NCI-H774 (cell line): Measurements from ENCODE around the gene MT3.
"Not testable (repeated sequence)": the region's sequence is repeated elsewhere in the genome, so short reads cannot be mapped to it uniquely, and the experiment has no call there.

Source experiments
- DNase-seq: peaks from one replicate; lab custom pipeline; 2025; lab: John Stamatoyannopoulos, UW

MT3 gene

DNA sequence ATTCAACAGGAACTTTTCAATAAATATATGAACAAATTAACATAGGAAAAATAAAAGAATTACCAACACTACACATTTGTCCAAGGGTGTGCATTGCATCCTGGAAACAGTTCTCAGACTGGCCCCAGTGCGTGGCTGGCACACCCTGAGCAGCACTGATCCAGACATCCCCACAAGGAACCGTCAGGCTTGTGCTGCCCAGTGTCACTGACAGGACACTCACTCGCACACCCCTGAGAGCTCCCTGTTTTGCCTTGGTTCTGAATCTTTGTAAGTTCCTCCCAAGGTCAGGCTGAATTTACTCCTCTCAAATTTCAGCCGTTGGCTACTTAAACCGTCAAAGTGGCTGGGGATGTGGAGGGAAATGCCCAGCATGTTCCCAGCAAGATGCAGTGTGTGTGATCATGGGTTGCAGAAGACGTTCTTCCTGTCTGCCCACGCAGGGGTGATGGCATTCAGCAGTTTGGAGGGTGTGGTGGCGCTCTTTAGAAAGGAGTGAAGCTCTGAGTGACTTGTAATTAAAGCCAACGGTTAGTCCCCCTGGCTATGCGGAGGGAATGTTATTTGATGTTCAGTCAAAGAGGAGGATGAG, 20.8 kb downstream of the MT3 start:
- DNase-seq = no peak

- no peak for DNase-seq
Measured at GRCh38 chr16:56610609-56611111, 21.3 kb downstream of the MT3 start.

DNA sequence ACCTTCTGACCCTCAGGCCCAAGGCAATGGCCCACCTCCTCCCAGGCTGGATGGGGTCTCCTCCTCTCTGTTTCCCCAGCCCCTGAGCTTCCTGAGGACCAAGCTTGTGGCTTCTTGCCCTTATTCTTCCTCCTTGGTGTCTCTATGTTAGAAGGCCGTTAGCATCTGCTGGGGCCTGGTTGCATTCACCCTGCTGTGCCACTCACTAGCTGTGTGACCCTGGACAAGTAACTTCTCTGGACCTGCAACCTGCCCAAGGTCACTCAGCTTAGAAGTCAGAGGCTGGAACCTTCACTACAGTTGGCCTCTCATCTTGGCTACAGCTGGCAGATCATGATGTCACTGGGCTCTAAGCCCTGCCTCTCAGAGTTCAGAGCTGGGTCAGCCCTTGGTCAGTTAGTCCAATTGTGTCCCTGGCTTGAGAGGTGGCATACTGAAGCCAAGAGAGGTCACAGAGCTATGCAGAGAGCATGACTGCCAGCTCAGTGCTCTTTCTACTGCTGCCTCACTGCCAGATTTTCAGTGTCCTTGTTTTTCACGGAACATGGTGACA, 22.0 kb downstream of the MT3 start:
- no peak for DNase-seq

DNA sequence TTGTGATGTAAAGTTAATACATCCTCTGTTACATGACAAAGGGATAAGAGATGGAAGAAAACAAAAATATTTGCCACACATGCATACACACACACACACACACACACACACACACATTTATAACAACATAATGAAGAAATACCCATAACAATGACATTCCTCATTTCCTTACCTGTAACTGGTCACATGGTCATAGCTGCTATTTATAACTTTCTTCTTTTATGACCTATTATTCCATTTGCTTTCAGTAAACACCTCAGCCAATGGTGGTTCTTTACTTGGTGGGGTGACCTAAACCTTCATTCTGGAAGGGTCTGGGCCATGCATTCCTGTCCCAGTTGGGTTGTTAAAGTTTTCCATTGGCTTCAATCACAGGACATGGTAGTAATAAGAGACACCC, 24.4 kb downstream of the MT3 start:
- DNase-seq = no peak

DNA sequence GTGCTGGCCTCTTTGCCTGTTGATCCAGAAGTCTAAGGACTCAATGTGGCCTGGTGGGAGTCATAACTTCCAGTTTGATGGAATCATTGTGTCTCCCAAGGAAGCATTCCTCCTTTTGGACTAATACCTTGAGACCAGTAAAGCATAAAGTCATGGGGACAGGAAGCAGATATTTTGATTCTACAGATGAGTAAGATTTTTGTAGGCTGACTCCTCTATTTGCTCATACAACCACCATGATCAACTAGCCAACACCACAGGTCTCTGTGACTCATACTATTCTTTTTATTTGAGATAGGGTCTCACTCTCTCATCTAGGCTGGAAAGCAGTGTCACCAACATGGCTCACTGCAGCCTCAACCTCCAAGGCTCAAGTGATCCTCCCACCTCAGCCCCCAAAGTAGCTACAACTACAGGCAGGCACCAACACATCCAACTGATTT, 25.2 kb downstream of the MT3 start:
- no peak for DNase-seq

GRCh38 chr16:56615353-56615752, 26.0 kb downstream of the MT3 start:
- no peak for DNase-seq

GRCh38 chr16:56616608-56617211, 27.4 kb downstream of the MT3 start:
- DNase-seq = no peak

GRCh38 chr16:56617212-56618085, 28.1 kb downstream of the MT3 start:
- DNase-seq = no peak

DNA sequence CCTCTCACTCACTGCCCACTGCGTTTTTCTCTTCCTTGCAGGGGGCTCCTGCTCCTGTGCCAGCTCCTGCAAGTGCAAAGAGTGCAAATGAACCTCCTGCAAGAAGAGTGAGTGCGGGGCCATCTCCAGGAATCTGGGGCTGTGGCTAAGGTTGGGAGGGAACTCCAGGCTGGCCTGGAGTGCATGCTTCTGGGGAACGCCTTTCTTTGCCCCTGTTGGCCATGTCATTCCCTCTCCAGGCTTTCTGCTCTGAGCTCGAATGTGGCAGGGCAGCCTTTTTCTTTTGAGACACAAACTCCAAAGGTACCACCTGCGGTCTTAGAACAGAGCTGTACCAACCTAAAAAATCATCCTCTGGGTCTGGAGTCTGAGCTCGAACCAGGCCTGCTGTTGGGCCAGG, 28.8 kb downstream of the MT3 start:
- no peak for DNase-seq

DNA sequence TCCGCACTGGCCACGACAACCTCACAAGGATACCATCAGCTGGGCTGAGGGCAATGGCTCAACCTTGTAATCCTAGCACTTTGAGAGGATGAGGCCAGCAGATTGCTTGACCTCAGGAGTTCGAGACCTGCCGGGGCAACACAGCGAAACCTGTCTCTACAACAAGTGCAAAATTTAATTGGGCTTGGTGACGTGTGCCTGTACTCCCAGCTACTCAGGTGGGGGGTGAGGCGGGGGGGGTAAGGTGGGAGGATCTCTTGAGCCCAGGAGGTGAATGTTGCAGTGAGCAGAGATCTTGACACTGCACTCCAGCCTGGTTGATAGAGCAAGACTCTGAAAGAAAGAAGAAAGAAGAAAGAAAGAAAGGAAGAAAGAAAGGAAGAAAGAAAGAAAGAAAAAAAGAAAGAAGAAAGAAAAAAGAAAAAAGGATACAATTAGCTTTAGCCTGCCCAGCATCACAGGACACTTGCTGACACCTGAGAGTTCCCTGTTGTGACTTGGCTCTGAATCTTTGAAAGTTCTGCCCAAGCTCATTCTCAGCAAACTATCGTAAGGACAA, 31.1 kb downstream of the MT3 start:
- no peak for DNase-seq

GRCh38 chr16:56621665-56622445, 32.5 kb downstream of the MT3 start:
- not testable (repeated sequence) for DNase-seq

DNA sequence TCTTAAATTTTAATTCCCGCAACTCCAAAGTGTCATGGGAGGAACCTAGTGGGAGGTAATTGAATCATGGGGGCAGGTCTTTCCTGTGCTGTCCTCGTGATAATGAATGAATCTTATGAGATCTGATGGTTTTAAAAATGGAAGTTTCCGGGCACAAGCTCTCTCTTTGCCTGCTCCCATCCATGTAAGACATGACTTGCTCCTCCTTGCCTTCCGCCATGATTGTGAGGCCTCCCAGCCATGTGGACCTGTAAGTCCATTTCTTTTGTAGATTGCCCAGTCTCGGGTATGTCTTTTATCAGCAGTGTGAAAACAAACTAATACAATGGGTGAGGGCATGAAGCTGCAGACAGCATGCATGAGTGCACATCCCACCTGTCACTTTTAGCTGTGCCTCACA, 33.9 kb downstream of the MT3 start:
- not testable (repeated sequence) for DNase-seq

DNA sequence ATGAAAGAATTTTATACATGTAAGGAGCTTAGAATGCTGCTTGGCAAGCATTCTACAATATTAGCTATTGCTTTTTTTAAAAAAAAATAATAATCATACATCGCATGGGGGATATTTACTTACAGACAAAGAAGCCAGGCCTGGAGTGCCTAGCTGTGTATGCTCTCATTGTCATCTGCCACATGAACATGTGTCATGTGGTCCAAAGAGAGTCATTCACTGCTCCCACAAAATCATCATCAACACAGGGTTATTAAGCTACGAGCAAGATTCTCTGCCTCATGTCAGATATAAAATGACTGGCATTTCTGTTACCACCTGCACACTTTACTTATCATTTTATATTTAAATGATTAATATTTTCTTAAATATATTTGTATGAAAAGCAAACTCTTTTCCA, 34.3 kb downstream of the MT3 start:
- DNase-seq = no peak

DNA sequence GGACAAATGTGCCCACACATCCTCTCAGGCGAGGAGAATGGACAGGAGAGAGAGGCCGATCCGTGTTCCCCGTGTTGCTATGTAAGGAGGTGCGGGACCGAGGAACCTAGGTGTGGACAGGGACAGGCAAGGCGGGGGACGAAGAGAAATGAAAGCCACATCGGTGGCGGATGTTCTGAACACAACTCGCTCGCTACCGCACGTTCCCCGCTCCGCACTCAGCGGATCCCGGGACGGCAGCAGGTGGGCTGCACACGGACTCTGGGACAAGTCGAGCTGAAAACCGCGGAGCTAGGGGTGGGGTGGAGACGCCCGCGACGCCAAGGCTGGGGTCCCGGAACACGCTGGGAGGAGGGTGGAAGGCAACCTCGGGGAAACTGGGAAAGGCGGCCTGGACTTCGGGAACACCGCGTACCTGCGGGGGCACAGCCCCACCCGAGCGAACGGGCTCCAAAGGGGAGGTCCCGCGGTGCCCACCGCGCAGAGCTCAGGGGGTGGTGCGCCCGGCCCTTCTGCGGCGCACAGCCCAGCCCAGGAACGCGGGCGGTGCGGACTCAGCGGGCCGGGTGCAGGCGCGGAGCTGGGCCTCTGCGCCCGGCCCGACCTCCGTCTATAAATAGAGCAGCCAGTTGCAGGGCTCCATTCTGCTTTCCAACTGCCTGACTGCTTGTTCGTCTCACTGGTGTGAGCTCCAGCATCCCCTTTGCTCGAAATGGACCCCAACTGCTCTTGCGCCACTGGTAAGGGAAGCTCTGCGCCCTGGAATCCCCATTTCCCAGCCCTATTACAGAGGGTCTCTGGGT, 36.0 kb downstream of the MT3 start, which contains the start of gene MT1E:
TSS of gene MT1E (plus strand) at position 642 of the 803 bp plus-strand sequence. CDS start at position 713, 71 bp downstream.
- DNase-seq = peak; percentile 69

DNA sequence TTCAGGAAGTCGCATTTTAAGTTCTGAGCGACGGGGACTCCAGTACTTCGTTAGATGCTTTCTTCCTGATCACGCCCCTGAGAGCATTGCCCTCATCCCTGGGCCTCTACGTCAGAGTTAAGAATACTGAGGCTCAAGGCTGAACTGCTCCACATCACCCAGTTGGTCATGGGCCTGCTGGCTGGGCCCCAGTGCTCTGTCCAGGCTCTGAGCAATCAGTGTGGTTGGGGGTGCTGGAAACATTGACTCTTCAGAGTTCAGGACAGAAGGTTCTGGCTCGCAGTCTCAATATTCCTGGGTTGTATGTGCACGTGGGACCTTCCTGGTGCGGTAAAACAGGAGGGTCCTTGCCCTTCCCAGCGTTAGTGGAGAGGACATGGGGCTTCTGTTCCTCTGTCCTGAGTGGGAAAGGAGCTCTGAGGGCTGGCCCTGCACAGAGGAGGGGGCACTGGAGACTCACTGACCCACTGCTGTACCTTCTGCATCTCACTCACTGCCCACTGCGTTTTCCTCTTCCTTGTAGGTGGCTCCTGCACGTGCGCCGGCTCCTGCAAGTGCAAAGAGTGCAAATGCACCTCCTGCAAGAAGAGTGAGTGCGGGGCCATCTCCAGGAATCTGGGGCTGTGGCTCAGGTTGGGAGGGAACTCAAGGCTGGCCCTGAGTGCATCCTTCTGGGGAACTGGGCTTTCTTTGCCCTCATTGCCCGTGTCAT, 36.8 kb downstream of the MT3 start:
- DNase-seq = no peak

DNA sequence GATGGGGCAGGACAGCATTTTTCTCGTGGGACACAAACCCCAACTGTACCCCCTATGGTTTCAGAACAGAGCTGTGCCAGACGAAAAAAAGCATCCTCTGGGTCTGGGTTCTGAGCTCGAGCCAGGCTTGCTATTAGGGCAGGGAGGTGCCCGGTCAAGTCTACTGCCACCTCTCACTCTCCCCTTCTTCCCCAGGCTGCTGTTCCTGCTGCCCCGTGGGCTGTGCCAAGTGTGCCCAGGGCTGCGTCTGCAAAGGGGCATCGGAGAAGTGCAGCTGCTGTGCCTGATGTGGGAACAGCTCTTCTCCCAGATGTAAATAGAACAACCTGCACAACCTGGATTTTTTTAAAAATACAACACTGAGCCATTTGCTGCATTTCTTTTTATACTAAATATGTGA, 37.4 kb downstream of the MT3 start:
- no peak for DNase-seq

DNA sequence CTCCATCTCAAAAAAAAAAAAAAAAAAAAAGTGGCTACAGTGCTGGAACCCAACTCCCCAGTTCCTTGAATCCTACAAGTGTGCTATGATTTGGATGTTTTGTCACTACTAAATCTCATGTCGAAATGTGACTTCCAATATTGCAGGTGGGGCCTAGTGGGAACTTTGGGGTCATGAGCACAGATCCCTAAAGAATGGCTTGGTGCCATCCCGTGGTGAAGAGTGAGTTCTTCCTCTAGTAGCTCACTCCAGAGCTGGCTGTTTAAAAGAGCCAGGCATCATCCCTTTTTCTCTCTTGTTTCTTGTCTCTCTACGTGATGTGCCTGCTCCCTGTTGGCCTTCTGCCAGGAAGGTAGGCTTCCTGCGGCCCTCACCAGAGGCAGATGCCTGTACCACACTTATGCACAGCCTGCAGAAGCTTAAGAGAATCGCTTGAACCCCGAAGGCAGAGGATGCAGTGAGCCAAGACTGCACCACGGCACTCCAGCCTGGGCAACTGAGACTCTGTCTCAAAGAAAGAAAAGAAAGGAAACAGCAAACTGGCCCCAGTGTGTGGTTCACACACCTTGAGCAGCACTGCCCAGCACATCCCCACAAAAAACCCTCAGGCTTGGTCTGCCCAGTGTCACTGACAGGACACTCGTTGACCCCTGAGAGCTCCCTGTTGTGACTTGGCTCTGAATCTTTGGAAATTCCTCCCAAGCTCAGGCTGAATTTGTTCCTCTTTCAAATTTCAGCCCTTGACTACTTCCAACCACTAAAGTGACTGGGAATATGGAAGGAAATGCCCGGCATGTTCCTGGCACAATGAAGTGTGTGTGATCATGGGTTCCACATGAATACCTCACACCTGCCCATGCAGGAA, 39.4 kb downstream of the MT3 start:
- no peak for DNase-seq

DNA sequence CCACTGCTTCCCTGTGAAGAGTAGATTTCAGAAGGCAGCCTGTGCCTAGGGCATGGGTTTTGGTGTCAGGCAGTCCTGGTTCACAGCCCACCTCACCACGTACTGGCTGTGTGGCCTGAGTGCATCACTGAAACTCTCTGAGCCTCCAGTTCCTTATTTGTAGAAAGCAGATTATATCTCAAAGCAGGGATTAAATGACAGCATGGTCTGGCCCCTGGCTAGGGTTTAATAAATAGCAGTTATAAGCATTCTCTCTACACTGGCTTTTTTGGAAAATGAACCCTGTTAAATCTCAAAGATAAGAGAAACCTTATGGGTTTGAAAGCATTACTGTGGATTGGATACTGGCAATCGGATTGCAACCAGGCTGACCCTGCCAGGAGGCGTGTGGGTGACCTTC, 40.2 kb downstream of the MT3 start:
- DNase-seq = no peak

DNA sequence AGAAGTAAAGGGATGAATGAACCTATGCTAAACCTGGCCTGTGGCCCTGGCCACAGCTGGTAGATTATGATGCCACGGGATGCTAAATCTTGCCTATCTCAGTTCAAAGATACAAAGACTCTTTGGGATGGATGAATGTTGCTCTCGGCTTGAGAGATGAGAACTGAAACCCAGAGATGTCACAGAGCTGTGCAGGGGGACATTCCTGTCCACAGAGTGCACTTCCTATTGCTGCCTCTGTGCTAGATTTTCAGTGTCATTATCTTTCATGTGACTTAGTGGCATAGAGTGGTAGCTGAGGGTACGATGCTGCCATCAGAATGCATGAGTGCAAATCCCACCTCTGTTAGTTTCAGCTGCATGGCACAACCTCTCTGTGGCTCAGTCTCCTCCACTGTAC, 40.8 kb downstream of the MT3 start:
- no peak for DNase-seq
